ENCODE results near the gene PITPNM1.
A peak's percentile ranks its signal among the peaks of the same experiment; 100 is the strongest.

PITPNM1 gene

GRCh38 chr11:67507864-67508485 lies 2.8 kb upstream of the PITPNM1 start, which contains the start of gene CDK2AP2:
Gene CDK2AP2 (minus strand): TSS chr11:67508162. CDS start chr11:67508082, 80 bp downstream.
- 0% methylated on average over 57 of the region's 57 CpGs for WGBS (ENCODE audit: insufficient coverage)
- peaks cover 0 to 19% (median 2%) of the 10 kb centered on the region in 5 experiments for H3K27me3 ChIP-seq (replicated peaks in 2 of 5; ENCODE audit: control insufficient read depth in 4 of 5, insufficient read depth in 5 of 5, low read length in 4 of 5)
- H3K27ac ChIP-seq (ENCODE audit: insufficient read depth in 1 of 2, low read depth in 1 of 2, low read length in 2 of 2, poor library complexity in 1 of 2, severe bottlenecking in 2 of 2): peak within 1 kb of the TSS; percentile 98 to 99
- H3K4me3 ChIP-seq (ENCODE audit: control insufficient read depth in 1 of 7, extremely low read depth in 1 of 7, insufficient read depth in 4 of 7, low read depth in 2 of 7, low read length in 6 of 7): peak within 1 kb of the TSS; percentile 70 to 94 (median 87)
- CTCF ChIA-PET: interaction anchor here (1.0 kb wide), 1 partner anchor 40 kb away, joined by 3 read pairs; no protein-coding TSS in a partner anchor
- peak; percentile 98 to 100 (median 99) for DNase-seq
- H3K36me3 ChIP-seq (ENCODE audit: control insufficient read depth in 4 of 4, insufficient read depth in 4 of 4, low read length in 3 of 4): peaks cover 0 to 5% (median under 1%) of the 10 kb centered on the region in 4 experiments
- POLR2A ChIA-PET: no interaction called here
- H3K4me1 ChIP-seq (ENCODE audit: control extremely low read depth in 1 of 4, control insufficient read depth in 4 of 4, insufficient read depth in 4 of 4, low read length in 3 of 4): peaks cover 0 to 49% (median 47%) of the 10 kb centered on the region in 4 experiments
- no peaks in the 10 kb centered on the region for H3K9me3 ChIP-seq (ENCODE audit: control extremely low read depth in 1 of 5, control insufficient read depth in 4 of 5, insufficient read depth in 2 of 5, low read depth in 1 of 5, low read length in 4 of 5)

GRCh38 chr11:67507242-67507863 lies 2.2 kb upstream of the PITPNM1 start:
- Histone ChIP-seq H3K27ac (ENCODE audit: insufficient read depth in 1 of 2, low read depth in 1 of 2, low read length in 2 of 2, poor library complexity in 1 of 2, severe bottlenecking in 2 of 2) (peak overlapping the region; percentile 98 to 99), H3K9me3 (ENCODE audit: control extremely low read depth in 1 of 5, control insufficient read depth in 4 of 5, insufficient read depth in 2 of 5, low read depth in 1 of 5, low read length in 4 of 5) (no peaks in the 10 kb centered on the region), H3K4me1 (ENCODE audit: control extremely low read depth in 1 of 4, control insufficient read depth in 4 of 4, insufficient read depth in 4 of 4, low read length in 3 of 4) (peaks cover 0 to 49% (median 47%) of the 10 kb centered on the region in 4 experiments), H3K27me3 (replicated peaks in 2 of 5; ENCODE audit: control insufficient read depth in 4 of 5, insufficient read depth in 5 of 5, low read length in 4 of 5) (peaks cover 0 to 20% (median 2%) of the 10 kb centered on the region in 5 experiments), H3K36me3 (ENCODE audit: control insufficient read depth in 4 of 4, insufficient read depth in 4 of 4, low read length in 3 of 4) (peaks cover 0 to 5% (median 2%) of the 10 kb centered on the region in 4 experiments), H3K4me3 (ENCODE audit: control insufficient read depth in 1 of 7, extremely low read depth in 1 of 7, insufficient read depth in 4 of 7, low read depth in 2 of 7, low read length in 6 of 7) (peak overlapping the region; percentile 23 to 94 (median 87))
- 39% methylated on average over 32 of the region's 33 CpGs for WGBS (ENCODE audit: insufficient coverage)
- CTCF ChIA-PET: interaction anchor here (1.0 kb wide), 1 partner anchor 39 kb away, joined by 3 read pairs; no protein-coding TSS in a partner anchor
- peak in 1 of 3 donors; percentile 25 for DNase-seq
- POLR2A ChIA-PET: no interaction called here

DNA sequence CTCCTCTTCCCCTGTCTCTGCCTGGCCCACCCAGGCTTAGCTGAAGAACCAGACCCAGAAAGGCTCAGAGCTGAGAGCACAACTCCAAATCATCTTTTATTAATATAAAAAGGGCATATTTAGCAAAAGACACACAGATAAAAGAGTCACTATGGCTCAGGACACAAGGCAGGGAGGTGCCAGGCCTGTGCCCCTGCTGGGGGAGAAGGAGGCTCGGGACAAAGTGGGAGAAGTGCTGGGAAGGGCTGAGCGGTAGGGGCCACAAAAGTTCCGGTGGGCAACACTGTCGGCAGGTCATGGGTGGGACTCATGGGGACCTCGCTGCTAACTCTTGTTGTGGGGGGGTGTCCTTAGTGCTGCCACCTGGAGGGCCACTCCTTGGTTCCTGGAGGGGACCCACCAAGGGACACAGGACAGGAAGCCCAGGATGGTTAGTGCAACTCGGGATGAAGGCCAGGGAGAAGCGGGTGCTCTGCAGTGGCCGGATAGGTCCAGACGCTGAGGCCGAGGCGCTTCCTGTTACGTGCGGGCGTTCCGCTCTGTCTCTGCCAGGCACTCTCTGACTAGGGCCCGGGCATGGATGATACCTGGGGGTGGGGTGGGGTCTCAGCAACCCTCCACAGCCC lies 1.4 kb upstream of the PITPNM1 start:
- POLR2A ChIA-PET: no interaction called here
- CTCF ChIA-PET: interaction anchor here (0.6 to 2.0 kb wide), 5 partner anchors 22 to 155 kb away, joined by 3 to 5 read pairs (median 4); partner anchors contain the start of gene PTPRCAP
- peaks cover 0 to 49% (median 47%) of the 10 kb centered on the region in 4 experiments for H3K4me1 ChIP-seq (ENCODE audit: control extremely low read depth in 1 of 4, control insufficient read depth in 4 of 4, insufficient read depth in 4 of 4, low read length in 3 of 4)

DNA sequence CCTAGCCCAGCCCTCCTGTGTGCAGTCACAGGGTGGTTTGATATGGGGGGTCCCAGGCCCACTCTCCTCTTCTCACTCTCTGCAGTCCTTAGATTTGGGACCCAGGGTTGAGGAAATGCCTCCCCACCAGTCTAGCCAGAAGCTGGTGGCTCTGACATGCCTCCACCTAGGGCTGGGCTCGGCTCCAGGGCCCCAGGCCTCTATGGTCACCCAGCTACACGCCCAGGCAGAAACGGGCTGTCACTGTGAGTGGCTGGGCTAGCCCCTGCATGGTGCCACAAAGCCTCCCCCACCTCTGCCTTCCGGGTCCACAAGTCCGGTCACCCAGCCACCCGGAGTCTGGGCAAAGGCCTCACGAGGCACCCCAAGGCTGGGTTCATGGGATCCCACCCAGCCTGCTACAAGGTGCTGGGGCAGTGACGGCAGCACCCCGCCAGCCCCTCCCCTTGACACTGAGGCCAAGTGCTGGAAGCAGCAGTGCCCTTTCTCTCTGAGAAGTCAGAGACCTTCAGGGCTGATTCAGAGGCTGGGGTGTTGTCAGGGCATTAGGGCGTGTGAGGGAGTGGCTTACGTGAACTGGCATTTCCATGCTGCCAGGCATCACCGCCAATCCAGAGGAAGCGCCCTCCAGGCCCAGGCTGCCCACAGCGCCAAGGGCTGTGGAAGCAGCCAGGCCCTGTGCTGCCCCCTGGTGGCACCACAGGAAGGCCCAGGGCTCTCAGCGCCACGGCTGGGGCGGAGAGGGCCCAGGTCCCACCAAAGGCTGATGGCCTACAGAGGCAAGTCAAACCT lies 638 bp upstream of the PITPNM1 start:
- 21% methylated on average over 12 of the region's 17 CpGs for WGBS (ENCODE audit: insufficient coverage)
- Histone ChIP-seq H3K27me3 (replicated peaks in 2 of 5; ENCODE audit: control insufficient read depth in 4 of 5, insufficient read depth in 5 of 5, low read length in 4 of 5) (peaks cover 0 to 22% (median 0%) of the 10 kb centered on the region in 5 experiments), H3K36me3 (ENCODE audit: control insufficient read depth in 4 of 4, insufficient read depth in 4 of 4, low read length in 3 of 4) (peaks cover 0 to 16% (median 7%) of the 10 kb centered on the region in 4 experiments), H3K27ac (ENCODE audit: insufficient read depth in 1 of 2, low read depth in 1 of 2, low read length in 2 of 2, poor library complexity in 1 of 2, severe bottlenecking in 2 of 2) (peak overlapping the region in 1 of 2 experiments; percentile 55), H3K4me3 (ENCODE audit: control insufficient read depth in 1 of 7, extremely low read depth in 1 of 7, insufficient read depth in 4 of 7, low read depth in 2 of 7, low read length in 6 of 7) (peak overlapping the region in 6 of 7 experiments; percentile 9 to 82 (median 73)), H3K4me1 (ENCODE audit: control extremely low read depth in 1 of 4, control insufficient read depth in 4 of 4, insufficient read depth in 4 of 4, low read length in 3 of 4) (peaks cover 0 to 53% (median 47%) of the 10 kb centered on the region in 4 experiments), H3K9me3 (ENCODE audit: control extremely low read depth in 1 of 5, control insufficient read depth in 4 of 5, insufficient read depth in 2 of 5, low read depth in 1 of 5, low read length in 4 of 5) (no peaks in the 10 kb centered on the region)
- DNase-seq: peak; percentile 92 to 96 (median 96)
- POLR2A ChIA-PET: interaction anchor here (1.1 kb wide), 1 partner anchor 14 kb away, joined by 4 read pairs; no protein-coding TSS in a partner anchor
- CTCF ChIA-PET: interaction anchor here (0.6 to 2.0 kb wide), 8 partner anchors 15 to 160 kb away, joined by 3 to 5 read pairs (median 4); partner anchors contain the start of gene PTPRCAP

More for the DNA sequence above, 1.4 kb upstream of the PITPNM1 start:
- Histone ChIP-seq H3K36me3 (ENCODE audit: control insufficient read depth in 4 of 4, insufficient read depth in 4 of 4, low read length in 3 of 4) (peaks cover 0 to 13% (median 4%) of the 10 kb centered on the region in 4 experiments), H3K9me3 (ENCODE audit: control extremely low read depth in 1 of 5, control insufficient read depth in 4 of 5, insufficient read depth in 2 of 5, low read depth in 1 of 5, low read length in 4 of 5) (no peaks in the 10 kb centered on the region), H3K4me3 (ENCODE audit: control insufficient read depth in 1 of 7, extremely low read depth in 1 of 7, insufficient read depth in 4 of 7, low read depth in 2 of 7, low read length in 6 of 7) (no peak overlapping the region), H3K27ac (ENCODE audit: insufficient read depth in 1 of 2, low read depth in 1 of 2, low read length in 2 of 2, poor library complexity in 1 of 2, severe bottlenecking in 2 of 2) (peak overlapping the region in 1 of 2 experiments; percentile 6), H3K27me3 (replicated peaks in 2 of 5; ENCODE audit: control insufficient read depth in 4 of 5, insufficient read depth in 5 of 5, low read length in 4 of 5) (peaks cover 0 to 22% (median 0%) of the 10 kb centered on the region in 5 experiments)
- WGBS (ENCODE audit: insufficient coverage): 92% methylated on average over 14 of the region's 16 CpGs
- DNase-seq: no peak

GRCh38 chr11:67504005-67504949 lies 886 bp downstream of the PITPNM1 start:
- Histone ChIP-seq H3K27ac (ENCODE audit: insufficient read depth in 1 of 2, low read depth in 1 of 2, low read length in 2 of 2, poor library complexity in 1 of 2, severe bottlenecking in 2 of 2) (no peak overlapping the region), H3K27me3 (replicated peaks in 2 of 5; ENCODE audit: control insufficient read depth in 4 of 5, insufficient read depth in 5 of 5, low read length in 4 of 5) (peaks cover 0 to 22% (median 0%) of the 10 kb centered on the region in 5 experiments), H3K9me3 (ENCODE audit: control extremely low read depth in 1 of 5, control insufficient read depth in 4 of 5, insufficient read depth in 2 of 5, low read depth in 1 of 5, low read length in 4 of 5) (no peaks in the 10 kb centered on the region), H3K36me3 (ENCODE audit: control insufficient read depth in 4 of 4, insufficient read depth in 4 of 4, low read length in 3 of 4) (peaks cover 0 to 20% (median 7%) of the 10 kb centered on the region in 4 experiments), H3K4me3 (ENCODE audit: control insufficient read depth in 1 of 7, extremely low read depth in 1 of 7, insufficient read depth in 4 of 7, low read depth in 2 of 7, low read length in 6 of 7) (peak overlapping the region; percentile 35 to 82 (median 78)), H3K4me1 (ENCODE audit: control extremely low read depth in 1 of 4, control insufficient read depth in 4 of 4, insufficient read depth in 4 of 4, low read length in 3 of 4) (peaks cover 0 to 53% (median 47%) of the 10 kb centered on the region in 4 experiments)
- ChIA-PET POLR2A (no interaction called here), CTCF (interaction anchor here (1.2 kb wide), 1 partner anchor 63 kb away, joined by 3 read pairs; no protein-coding TSS in a partner anchor)
- 4% methylated on average over 69 of the region's 101 CpGs for WGBS (ENCODE audit: insufficient coverage)
- DNase-seq: peak in 1 of 3 donors; percentile 22
